Choroid plexus epithelial cell (primary cell): Measurements from ENCODE around the gene PCDHA4.

Experiments
- DNase-seq: peaks from one replicate; pipeline ENCODE4 v3.0.0-alpha.2; 2010; ENCODE audit warnings: low read depth
- H3K4me3 ChIP-seq: 2 replicates; pipeline ENCODE4 v1.5.1; 2011; ENCODE audit warnings: low read depth, mild to moderate bottlenecking, control low read depth, low read length, moderate library complexity
- TF ChIP-seq, protein P1 (sequence below): conservative IDR thresholded peaks from 2 replicates; pipeline ENCODE4 v1.5.1; 2011; ENCODE audit warnings: low read depth, mild to moderate bottlenecking, control low read depth, inconsistent platforms, low read length, moderate library complexity

Gene PCDHA4

DNA sequence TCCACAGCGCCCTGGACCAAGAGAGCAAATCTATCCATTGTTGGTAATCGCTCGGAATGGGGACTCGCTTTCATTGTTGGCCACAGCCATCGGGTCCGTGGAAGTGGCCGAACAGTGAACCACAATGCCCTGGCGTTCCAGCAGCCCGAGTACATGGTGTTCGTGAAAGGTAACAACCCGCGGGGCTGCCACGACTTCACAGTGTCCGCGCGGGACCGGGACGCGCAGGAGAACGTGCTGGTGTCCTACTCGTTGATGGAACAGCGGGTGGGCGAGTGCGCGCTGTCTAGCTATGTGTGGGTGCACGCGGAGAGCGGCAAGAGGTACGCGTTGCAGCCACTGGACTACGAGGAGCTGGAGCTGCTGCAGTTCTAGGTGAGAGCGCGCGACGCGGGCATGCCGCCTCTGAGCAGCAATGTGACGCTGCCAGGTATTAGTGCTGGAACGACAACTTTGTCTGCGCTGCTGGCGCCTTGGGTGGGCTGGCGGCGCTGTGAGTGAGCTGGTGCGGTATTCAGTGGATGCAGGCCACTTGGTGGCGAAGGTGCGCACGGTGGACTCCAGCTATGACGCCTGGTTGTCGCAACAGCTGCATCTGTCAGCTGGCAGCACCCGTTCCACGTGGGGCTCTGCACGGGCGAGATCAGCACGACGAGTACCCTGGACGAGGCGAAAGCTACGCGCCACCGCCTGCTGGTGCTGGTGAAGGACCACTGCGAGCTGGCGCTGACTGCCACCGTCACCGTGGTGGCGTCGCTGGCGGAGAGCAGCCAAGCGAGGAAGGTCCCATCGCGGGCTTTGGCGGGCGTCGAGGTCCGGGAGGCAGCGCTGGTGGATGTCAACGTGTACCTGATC, 55.8 kb downstream of the PCDHA4 start:
- TF ChIP-seq, protein P1, sequence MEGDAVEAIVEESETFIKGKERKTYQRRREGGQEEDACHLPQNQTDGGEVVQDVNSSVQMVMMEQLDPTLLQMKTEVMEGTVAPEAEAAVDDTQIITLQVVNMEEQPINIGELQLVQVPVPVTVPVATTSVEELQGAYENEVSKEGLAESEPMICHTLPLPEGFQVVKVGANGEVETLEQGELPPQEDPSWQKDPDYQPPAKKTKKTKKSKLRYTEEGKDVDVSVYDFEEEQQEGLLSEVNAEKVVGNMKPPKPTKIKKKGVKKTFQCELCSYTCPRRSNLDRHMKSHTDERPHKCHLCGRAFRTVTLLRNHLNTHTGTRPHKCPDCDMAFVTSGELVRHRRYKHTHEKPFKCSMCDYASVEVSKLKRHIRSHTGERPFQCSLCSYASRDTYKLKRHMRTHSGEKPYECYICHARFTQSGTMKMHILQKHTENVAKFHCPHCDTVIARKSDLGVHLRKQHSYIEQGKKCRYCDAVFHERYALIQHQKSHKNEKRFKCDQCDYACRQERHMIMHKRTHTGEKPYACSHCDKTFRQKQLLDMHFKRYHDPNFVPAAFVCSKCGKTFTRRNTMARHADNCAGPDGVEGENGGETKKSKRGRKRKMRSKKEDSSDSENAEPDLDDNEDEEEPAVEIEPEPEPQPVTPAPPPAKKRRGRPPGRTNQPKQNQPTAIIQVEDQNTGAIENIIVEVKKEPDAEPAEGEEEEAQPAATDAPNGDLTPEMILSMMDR, result no peak
- H3K4me3 ChIP-seq, result no peak overlapping the region
- no peak for DNase-seq
